Activated T-cell treated with anti-CD3 and anti-CD28 coated beads, Interleukin-2, amount 50 U/mL, for 4 hours (primary cell): Measurements from ENCODE around the gene MARCHF10. TPM values are rescaled to one million over a fixed set of nuclear protein-coding genes. Genes with fewer than 3 reads are reported as not detected.

Source experiments
- ATAC-seq, 2 donors: fragments of 200-7000 bp; cut with Tn5 transposase; one replicate each; pipeline ENCODE4 v1.10.0; 2021
- DNase-seq: peaks from one replicate; pipeline ENCODE4 v3.0.0-alpha.2; 2020
- H3K27me3 Mint-ChIP-seq: one replicate; pipeline ENCODE4 v1.8.0; 2021; ENCODE audit warnings: low read depth, mixed read lengths
- H3K36me3 Mint-ChIP-seq: one replicate; pipeline ENCODE4 v1.8.0; 2022; ENCODE audit warnings: mixed read lengths; ENCODE audit not compliant: insufficient read depth
- H3K4me1 Mint-ChIP-seq: one replicate; pipeline ENCODE4 v1.8.0; 2021; ENCODE audit warnings: low read depth, mixed read lengths
- H3K4me3 Mint-ChIP-seq: one replicate; pipeline ENCODE4 v1.8.0; 2021; ENCODE audit warnings: mild to moderate bottlenecking, moderate library complexity, mixed read lengths
- H3K9me3 Mint-ChIP-seq: one replicate; pipeline ENCODE4 v1.8.0; 2021; ENCODE audit warnings: mixed read lengths
- total RNA-seq, 3 donors: library from RNA; stranded (reverse); gene quantifications; one replicate each; pipeline ENCODE4 v1.2.1, GENCODE V29; 2021

MARCHF10 gene
- total RNA-seq, 3 donors from 2014 or later, result not detected

- Mint-ChIP-seq H3K9me3 (no peaks in the 10 kb centered on the region), H3K4me1 (peaks cover 9% of the 10 kb centered on the region), H3K4me3 (no peak overlapping the region), H3K27me3 (peaks cover 10% of the 10 kb centered on the region), H3K36me3 (no peaks in the 10 kb centered on the region)
- no peak for ATAC-seq
- DNase-seq, result no peak
These were observed 69.8 kb downstream of the MARCHF10 start for GRCh38 chr17:62738281-62738680.

- peaks cover 4% of the 10 kb centered on the region for H3K27me3 Mint-ChIP-seq
- no peak overlapping the region for H3K4me3 Mint-ChIP-seq
- no peaks in the 10 kb centered on the region for H3K36me3 Mint-ChIP-seq
- H3K9me3 Mint-ChIP-seq, result no peaks in the 10 kb centered on the region
- DNase-seq, result no peak
- H3K4me1 Mint-ChIP-seq, result peaks cover 9% of the 10 kb centered on the region
- ATAC-seq, result peak; percentile 83 to 84
These were observed 70.6 kb downstream of the MARCHF10 start for GRCh38 chr17:62737513-62737912.

GRCh38 chr17:62735044-62735651, 73.0 kb downstream of the MARCHF10 start:
- H3K4me1 Mint-ChIP-seq, result peaks cover 9% of the 10 kb centered on the region
- no peak overlapping the region for H3K4me3 Mint-ChIP-seq
- DNase-seq (no peak), ATAC-seq (no peak)
- H3K27me3 Mint-ChIP-seq, result peaks cover 11% of the 10 kb centered on the region
- H3K36me3 Mint-ChIP-seq, result no peaks in the 10 kb centered on the region
- no peaks in the 10 kb centered on the region for H3K9me3 Mint-ChIP-seq

- H3K4me1 Mint-ChIP-seq, result no peaks in the 10 kb centered on the region
- no peaks in the 10 kb centered on the region for H3K9me3 Mint-ChIP-seq
- H3K27me3 Mint-ChIP-seq, result peaks cover 17% of the 10 kb centered on the region
- no peak overlapping the region for H3K4me3 Mint-ChIP-seq
- ATAC-seq (no peak), DNase-seq (no peak)
- no peaks in the 10 kb centered on the region for H3K36me3 Mint-ChIP-seq
These were observed 76.0 kb downstream of the MARCHF10 start for GRCh38 chr17:62732125-62732524.

- H3K27me3 Mint-ChIP-seq, result peaks cover 13% of the 10 kb centered on the region
- H3K4me3 Mint-ChIP-seq, result no peak overlapping the region
- H3K4me1 Mint-ChIP-seq, result peaks cover 29% of the 10 kb centered on the region
- DNase-seq (no peak), ATAC-seq (no peak)
- H3K9me3 Mint-ChIP-seq, result no peaks in the 10 kb centered on the region
- no peaks in the 10 kb centered on the region for H3K36me3 Mint-ChIP-seq
These were observed 80.0 kb downstream of the MARCHF10 start for GRCh38 chr17:62727916-62728672.

- Mint-ChIP-seq H3K4me3 (no peak overlapping the region), H3K4me1 (peaks cover 31% of the 10 kb centered on the region), H3K9me3 (no peaks in the 10 kb centered on the region), H3K36me3 (no peaks in the 10 kb centered on the region), H3K27me3 (peaks cover 6% of the 10 kb centered on the region)
- DNase-seq (no peak), ATAC-seq (no peak)
These were observed 82.3 kb downstream of the MARCHF10 start for GRCh38 chr17:62725791-62726249.

GRCh38 chr17:62724398-62725146, 83.5 kb downstream of the MARCHF10 start:
- H3K36me3 Mint-ChIP-seq, result no peaks in the 10 kb centered on the region
- peak; percentile 99 for ATAC-seq

GRCh38 chr17:62723842-62724241, 84.3 kb downstream of the MARCHF10 start:
- H3K9me3 Mint-ChIP-seq, result no peaks in the 10 kb centered on the region
- ATAC-seq, result no peak
- no peak for DNase-seq
- no peak overlapping the region for H3K4me3 Mint-ChIP-seq
- H3K27me3 Mint-ChIP-seq, result peaks cover 11% of the 10 kb centered on the region
- peaks cover 41% of the 10 kb centered on the region for H3K4me1 Mint-ChIP-seq
- no peaks in the 10 kb centered on the region for H3K36me3 Mint-ChIP-seq

More at GRCh38 chr17:62724398-62725146, 83.5 kb downstream of the MARCHF10 start:
- peaks cover 37% of the 10 kb centered on the region for H3K4me1 Mint-ChIP-seq
- DNase-seq, result peak; percentile 70
- H3K4me3 Mint-ChIP-seq, result peak overlapping the region; percentile 8
- H3K27me3 Mint-ChIP-seq, result peaks cover 8% of the 10 kb centered on the region
- H3K9me3 Mint-ChIP-seq, result no peaks in the 10 kb centered on the region

GRCh38 chr17:62722625-62723024, 85.5 kb downstream of the MARCHF10 start:
- H3K27me3 Mint-ChIP-seq, result peaks cover 5% of the 10 kb centered on the region
- no peaks in the 10 kb centered on the region for H3K36me3 Mint-ChIP-seq
- ATAC-seq, result no peak

GRCh38 chr17:62720126-62720850, 87.8 kb downstream of the MARCHF10 start:
- ATAC-seq (no peak), DNase-seq (no peak)
- H3K4me1 Mint-ChIP-seq, result peaks cover 41% of the 10 kb centered on the region
- peaks cover 5% of the 10 kb centered on the region for H3K27me3 Mint-ChIP-seq
- no peaks in the 10 kb centered on the region for H3K36me3 Mint-ChIP-seq
- no peaks in the 10 kb centered on the region for H3K9me3 Mint-ChIP-seq
- no peak overlapping the region for H3K4me3 Mint-ChIP-seq

More at GRCh38 chr17:62722625-62723024, 85.5 kb downstream of the MARCHF10 start:
- no peak for DNase-seq
- Mint-ChIP-seq H3K4me1 (peaks cover 48% of the 10 kb centered on the region), H3K4me3 (no peak overlapping the region), H3K9me3 (no peaks in the 10 kb centered on the region)

GRCh38 chr17:62719586-62719985, 88.5 kb downstream of the MARCHF10 start:
- H3K4me1 Mint-ChIP-seq, result peaks cover 34% of the 10 kb centered on the region
- H3K36me3 Mint-ChIP-seq, result no peaks in the 10 kb centered on the region
- H3K9me3 Mint-ChIP-seq, result no peaks in the 10 kb centered on the region
- no peak for DNase-seq
- peaks cover 5% of the 10 kb centered on the region for H3K27me3 Mint-ChIP-seq
- no peak overlapping the region for H3K4me3 Mint-ChIP-seq
- no peak for ATAC-seq

GRCh38 chr17:62718429-62718828, 89.7 kb downstream of the MARCHF10 start:
- no peak overlapping the region for H3K4me3 Mint-ChIP-seq
- no peaks in the 10 kb centered on the region for H3K9me3 Mint-ChIP-seq
- H3K27me3 Mint-ChIP-seq, result peaks cover 5% of the 10 kb centered on the region
- ATAC-seq, result peak; percentile 80 to 85
- H3K36me3 Mint-ChIP-seq, result no peaks in the 10 kb centered on the region
- no peak for DNase-seq
- H3K4me1 Mint-ChIP-seq, result peaks cover 22% of the 10 kb centered on the region

GRCh38 chr17:62717889-62718288, 90.2 kb downstream of the MARCHF10 start:
- H3K4me3 Mint-ChIP-seq, result no peak overlapping the region
- no peaks in the 10 kb centered on the region for H3K9me3 Mint-ChIP-seq
- H3K27me3 Mint-ChIP-seq, result peaks cover 5% of the 10 kb centered on the region
- no peaks in the 10 kb centered on the region for H3K36me3 Mint-ChIP-seq
- DNase-seq, result no peak
- H3K4me1 Mint-ChIP-seq, result peaks cover 17% of the 10 kb centered on the region
- peak; percentile 13 to 34 for ATAC-seq

GRCh38 chr17:62717589-62717855, 90.6 kb downstream of the MARCHF10 start:
- Mint-ChIP-seq H3K9me3 (no peaks in the 10 kb centered on the region), H3K4me1 (peaks cover 17% of the 10 kb centered on the region), H3K4me3 (no peak overlapping the region), H3K27me3 (peaks cover 5% of the 10 kb centered on the region), H3K36me3 (no peaks in the 10 kb centered on the region)
- DNase-seq, result no peak
- ATAC-seq, result no peak
